Hindlimb muscle (tissue), 1 donor: ENCODE results near the gene C1orf167. TPM values are rescaled to one million over a fixed set of nuclear protein-coding genes. Genes with fewer than 3 reads are reported as not detected.

ENCODE experiments used
- DNase-seq: peaks from one replicate; pipeline ENCODE4 v3.0.0-alpha.2; 2013
- polyA plus RNA-seq: library from polyadenylated mRNA; unstranded; fragments of 120-200 nt; gene quantifications from one replicate; pipeline ENCODE4 v1.2.1, GENCODE V29; 2013; ENCODE audit not compliant: insufficient read length

The C1orf167 gene
- polyA plus RNA-seq, 1 donor = 7.2 TPM

DNA sequence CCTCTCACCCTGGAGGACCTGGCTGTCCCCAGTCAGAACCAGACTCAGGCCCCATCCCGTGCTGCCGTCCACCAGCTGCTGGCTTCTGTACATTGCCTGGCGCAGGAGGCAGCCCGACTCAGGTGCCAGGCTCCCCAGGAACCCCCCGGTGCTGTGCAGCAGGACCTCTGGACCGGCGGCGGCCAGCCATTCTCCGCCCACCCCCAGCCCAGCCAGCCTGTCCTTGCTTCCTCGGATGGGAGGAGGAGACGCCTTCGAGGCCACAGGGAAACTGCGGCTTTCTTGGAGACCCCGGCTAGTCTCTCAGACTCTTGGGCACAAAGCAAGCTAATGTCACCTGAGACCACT, 4.4 kb downstream of the C1orf167 start:
- no peak for DNase-seq

DNA sequence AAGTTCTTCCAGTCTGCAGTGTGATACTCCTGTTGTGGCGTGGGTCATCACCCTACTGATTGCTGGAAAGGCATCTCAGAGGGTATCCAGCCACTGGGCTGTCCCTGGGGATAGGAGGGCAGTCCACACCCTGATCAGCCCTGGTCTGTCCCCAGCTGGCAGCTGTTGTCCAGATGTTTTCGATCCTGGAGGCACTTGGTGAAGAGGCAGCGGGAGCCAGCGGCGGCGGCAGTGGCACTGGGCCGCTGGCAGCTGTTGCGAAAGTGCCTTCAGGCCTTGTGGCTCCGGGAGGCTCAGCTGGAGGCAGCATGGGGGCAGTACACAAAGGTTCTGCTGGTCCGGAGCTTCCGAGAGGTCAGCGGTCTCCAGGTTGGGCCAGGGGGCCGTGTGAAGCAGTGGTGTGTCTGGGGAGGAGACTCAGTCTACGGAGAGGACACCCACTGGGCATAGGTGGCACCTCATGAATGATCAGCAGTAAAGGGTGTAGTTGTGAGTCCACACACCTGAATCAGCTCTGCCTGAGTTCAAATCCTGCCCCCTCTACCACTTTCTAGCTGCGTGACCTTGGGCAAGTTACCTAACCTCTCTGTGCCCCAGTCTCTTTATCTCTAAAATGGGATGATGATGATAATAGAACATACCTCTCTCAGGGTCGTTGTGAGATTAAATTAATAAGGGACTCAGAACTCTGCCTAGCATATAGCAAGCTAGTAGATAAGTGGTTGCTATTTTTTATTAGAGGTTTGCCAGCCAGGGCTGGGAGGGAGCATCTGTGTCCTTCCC, 6.1 kb downstream of the C1orf167 start:
- DNase-seq = no peak

DNA sequence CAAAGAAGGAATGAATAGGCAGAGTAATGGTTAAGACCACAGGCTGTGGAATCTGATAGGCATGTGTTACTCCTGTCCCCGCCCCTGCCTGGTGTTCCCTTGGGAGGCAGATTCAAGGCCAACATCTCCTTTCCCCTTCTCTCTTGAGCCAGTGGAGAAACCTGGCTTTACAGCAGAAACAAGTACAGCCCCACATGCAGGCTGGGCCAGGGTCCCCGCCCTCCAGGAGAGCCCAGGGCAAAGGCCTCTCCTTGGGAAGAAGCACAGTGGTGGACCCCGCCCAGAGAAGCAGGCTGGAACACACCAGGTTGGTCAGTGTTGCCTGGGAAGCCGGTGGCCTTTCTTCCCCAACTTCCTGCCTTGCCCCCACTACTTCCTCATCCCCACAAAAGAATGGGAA, 6.8 kb downstream of the C1orf167 start:
- DNase-seq = no peak

DNA sequence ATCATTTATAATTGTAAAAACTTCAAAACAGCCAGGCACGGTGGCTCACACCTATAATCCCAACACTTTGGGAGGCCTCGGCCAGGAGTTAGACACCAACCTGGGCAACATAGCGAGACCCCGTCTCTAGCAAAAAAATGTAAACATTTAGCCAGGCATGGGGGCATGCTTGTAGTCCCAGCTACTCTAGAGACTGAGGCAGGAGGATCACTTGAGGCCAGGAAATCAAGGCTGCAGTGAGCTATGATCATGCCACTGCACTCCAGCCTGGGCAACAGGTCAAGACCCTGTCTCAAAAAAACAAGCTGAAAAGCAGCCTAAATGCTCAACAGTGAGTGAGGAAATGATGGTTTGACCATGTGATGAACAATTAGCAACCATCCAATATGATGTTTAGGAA, 7.3 kb downstream of the C1orf167 start:
- DNase-seq = no peak

DNA sequence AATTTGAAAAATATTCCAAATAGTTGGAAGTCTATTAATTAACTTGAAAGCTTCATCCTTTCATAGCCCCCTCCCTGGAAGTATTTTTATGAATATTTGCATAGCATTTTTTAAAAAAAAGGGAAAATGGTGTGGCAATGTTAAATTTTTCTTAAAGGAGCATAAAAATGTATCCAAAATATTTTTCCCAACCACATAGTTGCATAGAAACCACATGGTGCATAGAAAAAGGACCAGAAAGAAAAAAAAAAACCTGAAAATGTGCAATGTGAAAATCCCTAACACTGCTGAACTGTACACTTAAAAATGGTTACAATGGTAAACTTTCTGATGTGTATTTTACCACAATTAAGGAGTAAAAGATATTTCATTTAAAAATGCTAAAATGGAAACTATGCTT, 8.0 kb downstream of the C1orf167 start:
- DNase-seq = no peak

DNA sequence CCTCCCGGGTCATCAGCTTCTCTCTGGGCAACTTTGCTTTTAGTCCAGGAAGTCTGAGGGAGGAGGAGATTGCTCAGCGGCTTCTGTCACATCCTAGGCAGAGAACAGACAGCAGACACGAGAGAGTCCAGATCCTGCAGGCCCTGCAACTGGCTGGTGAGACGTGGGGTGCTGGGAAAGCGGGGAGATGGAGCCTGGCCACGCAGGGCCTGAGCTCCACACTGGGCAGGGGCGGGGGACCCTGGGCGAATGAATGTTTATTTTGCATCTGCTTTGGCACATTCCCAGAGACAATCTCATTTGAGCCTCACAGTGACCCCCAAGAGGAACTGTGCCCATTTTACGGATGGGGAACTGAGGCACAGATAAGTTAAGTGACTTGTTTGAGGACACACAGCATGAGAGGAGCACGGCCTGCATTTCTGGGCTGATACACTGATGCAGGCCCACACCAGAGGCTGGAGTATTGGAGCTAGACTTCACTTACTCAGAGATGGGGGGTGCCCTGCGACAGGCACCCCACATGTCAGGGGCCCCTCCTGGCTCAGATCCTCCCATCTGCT, 9.6 kb downstream of the C1orf167 start:
- no peak for DNase-seq

DNA sequence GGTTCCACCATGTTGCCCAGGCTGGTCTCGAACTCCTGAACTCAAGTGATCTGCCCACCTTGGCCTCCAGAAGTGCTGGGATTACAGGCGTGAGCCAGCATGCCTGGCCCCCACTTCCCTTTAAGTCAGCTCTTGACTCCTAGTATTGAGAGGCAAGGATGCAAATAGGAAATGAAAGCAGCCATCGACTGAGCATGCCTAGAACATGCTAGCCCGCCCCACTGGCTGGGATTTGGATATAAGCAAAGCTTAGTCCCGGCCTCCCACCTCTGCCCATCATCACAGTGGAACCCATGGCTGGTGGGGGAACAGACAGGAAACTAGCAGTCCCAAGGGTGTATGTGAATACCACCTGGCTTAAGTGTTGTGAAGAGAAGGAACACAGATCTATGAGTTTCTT, 10.5 kb downstream of the C1orf167 start:
- DNase-seq = no peak

DNA sequence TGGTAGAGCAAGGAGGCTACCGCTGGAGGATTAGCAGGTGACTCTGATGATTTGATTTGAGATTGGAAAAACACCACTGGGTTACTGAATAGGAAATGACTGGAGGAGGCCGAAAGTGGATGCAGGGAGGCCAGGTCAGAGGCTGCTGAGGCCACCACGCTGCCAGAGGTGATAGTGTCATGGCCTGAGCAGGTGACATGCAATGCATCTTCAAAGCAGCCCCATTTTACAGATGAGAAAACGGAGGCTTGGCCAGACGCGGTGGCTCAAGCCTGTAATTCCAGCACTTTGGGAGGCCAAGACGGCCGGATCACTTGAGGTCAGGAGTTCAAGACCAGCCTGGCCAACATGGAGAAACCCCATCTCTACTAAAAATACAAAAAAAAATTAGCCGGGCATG, 12.8 kb downstream of the C1orf167 start:
- DNase-seq = no peak

DNA sequence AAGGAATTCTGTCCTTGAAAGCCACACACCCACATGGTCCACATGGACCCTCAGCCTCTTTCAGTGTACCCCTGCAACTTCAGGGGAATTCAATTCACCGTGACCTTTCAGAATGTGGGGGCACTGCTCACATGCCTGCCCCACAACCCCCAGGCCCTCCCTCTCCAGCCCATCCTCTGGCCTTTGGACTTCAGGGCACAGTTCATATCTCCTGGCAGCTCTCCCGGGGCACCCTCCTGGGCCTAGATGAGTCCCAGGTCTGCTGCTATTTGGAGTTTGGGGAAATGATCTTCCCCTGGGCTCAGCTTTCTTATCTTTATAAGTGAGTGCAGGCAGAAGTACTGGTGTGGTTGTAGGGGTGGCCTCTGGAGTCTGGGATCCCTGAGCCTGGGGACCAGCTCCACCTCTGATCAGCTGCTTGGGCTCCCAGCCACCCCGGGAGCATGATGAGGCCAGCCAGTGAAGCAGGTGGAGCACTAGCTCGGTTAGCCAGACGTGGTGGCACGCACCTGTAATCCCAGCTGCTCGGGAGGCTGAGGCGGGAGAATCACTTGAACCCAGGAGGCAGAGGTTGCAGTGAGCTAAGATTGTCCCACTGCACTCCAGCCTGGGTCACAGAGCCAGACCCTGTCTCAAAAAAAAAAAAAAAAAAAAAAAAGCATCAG, 15.8 kb downstream of the C1orf167 start:
- DNase-seq = no peak

DNA sequence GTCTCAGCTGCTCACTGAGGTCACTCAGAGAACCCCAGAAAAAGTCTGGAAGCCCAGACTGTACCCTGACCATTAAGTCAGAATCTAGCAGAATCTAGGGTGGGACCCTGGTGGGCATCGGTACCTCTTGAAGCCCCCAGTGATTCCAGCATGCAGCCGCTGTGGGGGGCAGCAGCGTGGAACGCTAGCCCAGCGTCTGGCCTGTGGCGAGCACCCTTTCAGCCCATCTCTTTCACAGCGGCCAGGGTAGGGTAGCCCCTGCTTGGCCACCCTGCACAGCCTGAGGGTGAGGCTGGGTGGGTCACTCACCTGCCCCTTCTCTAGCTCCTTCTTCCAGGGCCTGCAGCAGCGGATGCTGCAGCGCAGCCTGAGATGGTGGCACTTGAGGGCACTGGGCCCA, 16.3 kb downstream of the C1orf167 start:
- DNase-seq = no peak

DNA sequence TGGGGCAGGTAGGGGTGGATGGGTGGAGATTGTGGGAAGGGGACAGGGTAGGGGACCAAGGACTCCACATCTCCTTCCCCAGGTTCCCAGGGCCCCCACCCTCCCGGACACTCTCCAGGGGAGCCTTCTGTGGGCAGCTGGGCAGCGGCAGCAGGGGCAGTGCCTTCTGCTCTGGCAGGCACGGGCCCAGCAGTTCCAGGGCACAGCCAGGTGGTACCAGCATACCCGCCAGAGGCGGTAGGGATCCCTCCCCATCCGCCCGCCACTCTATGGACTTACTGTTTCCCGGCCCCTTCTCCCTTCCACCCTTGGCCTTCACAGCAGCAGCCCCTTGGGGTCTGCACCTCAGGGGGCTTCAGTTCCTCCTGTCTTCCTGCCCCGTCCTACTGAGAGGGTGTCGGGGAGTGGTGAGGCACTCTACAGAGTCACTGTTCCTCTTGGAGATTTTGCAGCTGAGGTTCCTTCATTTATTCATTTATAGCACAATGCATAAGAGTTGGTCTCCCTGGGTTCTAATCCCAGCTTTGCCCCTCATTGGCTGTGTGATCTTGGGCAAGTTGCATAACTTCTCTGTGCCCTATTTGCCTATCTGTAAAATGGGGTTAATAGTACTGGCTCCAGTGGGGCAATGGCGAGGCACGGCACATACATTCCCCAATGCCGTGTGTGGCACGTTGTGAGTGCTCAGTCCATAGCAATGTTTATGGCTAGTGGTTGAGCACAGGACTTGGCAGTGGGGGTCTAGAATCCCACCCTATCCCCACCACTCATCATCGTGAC, 17.0 kb downstream of the C1orf167 start:
- no peak for DNase-seq

DNA sequence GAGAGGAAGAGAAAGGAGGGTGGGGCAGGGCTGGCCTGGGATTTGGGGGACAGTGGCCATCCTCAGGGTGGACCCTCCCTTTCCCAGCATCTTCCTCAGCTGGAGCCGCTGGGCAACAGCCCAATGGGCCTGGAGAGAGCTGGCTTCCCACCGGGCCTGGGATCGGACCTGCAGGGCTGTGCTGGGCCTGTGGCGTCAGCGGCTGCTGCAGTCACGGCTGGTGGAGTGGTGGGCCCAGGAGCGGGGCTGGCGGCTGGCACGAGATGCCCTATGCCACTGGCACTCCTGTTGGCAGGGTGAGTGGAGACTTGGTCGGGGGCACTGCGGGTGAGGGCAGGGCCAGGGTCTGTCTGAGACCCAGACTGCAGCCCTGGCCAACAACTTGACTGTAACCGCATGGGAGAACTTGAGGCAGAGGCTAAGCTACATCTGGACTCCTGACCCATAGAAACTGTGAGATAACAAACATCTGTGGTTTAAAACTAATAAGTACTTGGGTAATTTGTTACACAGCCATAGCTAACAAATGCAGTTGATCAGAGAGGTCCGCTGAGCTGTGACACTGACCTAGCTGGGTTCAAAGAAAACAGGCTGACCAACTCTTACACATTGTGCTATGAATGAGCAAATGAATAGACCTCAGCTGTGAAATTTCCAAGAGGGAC, 17.9 kb downstream of the C1orf167 start:
- DNase-seq = no peak

DNA sequence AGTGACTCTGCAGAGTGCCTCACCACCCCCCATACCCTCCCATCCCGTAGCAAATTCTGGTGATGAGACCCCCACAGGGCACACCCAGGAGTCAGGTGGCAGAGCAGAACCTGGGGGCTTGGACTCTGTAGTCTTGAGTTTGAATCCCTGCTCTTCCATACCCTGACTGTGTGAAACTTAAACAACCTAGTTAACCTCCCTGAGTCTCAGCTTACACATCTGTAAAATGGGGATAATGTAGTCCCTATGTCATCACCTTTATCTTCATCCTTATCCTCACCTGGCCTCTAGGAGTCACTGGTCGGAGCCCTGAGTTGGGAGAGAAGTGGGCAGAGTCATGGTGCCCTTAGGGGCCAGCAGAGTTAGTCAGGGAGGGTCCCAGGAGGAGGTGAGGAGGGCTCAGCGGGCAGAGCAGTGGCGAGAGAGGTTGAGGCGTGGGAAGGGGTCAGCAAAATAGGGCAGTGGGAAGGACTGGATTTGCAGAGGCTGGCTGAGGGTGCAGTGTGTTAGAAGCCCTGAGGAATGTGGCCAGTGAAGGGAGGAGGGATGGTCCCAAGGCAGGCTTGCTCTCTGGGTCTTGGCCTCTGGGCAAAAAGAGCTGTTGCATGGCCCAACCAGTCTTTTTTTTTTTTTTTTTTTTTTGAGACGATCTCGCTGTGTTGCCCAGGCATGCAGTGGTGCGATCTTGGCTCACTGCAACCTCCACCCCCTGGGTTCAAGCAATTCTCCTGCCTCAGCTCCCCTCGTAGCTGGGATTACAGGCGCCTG, 18.6 kb downstream of the C1orf167 start:
- DNase-seq = no peak

DNA sequence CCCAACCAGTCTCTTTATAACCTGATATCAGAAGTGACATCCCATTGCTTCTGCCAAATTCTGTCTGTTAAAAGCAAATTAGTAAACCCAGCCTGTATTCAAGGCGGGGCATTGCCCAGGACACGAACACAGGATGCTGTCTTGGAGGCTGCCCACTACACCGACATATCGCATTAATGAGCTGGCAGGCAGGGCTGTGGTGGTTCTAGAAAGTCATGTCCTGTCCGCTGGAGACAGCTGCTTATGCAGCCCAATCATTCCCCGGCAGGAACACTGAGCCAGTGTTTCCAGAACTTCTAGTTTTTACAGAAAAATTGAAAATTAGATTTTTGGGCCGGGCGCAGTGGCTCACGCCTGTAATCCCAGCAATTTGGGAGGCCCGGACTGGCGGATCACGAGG, 19.3 kb downstream of the C1orf167 start:
- DNase-seq = no peak

DNA sequence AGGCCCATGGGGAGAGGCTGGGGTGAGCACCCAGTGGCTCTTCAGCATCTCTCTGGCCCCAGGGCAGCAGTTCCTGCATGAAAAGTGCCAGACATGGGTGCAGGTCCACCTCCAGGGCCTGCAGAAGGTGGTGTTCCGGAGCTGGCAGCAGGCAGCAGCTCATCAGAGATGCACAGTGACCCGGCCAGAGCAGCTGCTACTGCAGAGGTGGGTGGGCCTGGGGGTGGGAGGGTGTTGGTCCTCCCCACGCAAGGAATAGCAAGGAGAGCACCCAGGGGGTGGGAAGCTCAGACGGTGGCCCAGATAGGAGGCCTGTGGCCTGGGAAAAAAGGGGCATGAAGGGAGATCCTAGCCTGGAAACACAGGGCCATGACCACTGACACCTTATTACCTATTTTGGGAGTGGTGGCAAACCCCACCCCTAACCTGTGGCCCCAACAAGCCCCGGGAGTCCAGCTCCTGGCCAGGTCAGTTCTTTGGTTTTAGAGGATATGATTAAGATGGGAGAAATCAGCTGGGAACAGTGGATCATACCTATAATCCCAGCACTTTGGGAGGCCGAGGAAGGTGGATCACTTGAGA, 20.2 kb downstream of the C1orf167 start:
- DNase-seq = no peak

DNA sequence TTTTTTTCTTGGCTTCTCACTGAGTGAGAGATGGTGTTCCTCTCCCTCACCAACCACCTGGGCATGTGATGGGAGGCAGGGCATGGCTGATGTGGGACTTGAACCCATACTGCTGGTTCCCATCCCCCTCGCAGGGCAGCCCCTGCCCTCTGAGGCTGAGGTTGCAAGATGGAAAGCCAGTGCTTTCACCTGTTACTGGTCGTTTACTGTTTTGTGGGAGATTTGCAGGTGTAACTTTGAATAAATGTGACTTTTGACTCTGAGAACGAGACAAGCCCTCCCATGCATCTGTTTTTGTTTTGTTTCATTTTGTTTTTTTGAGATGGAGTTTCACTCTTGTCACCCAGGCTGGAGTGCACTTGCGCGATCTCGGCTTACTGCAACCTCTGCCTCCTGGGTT, 21.6 kb downstream of the C1orf167 start:
- DNase-seq = no peak

DNA sequence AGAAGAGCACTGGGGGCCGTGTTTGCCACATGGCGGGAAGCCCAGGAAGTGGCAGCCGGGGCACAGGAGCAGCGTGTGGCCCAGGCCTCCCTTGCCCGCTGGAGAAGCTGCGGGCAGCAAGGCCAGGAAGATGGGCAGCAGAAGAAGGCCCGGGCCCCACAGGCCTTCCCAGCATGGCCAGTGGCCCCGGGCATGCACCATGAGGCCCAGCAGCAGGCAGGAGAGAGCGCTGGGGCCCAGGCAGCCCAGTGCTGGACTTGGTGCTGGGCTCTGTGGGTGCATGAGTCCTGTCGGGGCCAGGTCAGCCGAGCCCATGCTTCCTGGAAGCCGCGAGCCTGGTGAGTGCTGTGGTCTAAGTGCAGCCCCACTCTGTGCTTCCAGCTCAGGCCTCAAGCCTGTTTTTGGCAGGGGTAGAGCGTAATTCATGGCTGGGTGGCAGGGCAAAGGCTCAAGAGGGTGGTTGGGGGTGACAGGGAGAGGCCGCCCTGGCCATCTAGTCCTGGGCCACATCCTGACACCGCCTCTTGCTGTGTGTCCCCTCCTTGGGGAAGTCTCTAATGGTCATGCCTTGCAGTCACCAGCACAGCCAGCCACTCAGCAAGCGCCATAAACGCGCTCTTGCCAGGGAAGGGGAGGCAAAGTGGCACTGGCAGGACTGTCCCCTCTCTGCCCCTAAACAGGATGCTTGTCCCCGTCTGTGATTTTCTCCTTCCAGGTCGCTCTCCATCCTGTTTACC, 22.4 kb downstream of the C1orf167 start:
- DNase-seq = no peak

DNA sequence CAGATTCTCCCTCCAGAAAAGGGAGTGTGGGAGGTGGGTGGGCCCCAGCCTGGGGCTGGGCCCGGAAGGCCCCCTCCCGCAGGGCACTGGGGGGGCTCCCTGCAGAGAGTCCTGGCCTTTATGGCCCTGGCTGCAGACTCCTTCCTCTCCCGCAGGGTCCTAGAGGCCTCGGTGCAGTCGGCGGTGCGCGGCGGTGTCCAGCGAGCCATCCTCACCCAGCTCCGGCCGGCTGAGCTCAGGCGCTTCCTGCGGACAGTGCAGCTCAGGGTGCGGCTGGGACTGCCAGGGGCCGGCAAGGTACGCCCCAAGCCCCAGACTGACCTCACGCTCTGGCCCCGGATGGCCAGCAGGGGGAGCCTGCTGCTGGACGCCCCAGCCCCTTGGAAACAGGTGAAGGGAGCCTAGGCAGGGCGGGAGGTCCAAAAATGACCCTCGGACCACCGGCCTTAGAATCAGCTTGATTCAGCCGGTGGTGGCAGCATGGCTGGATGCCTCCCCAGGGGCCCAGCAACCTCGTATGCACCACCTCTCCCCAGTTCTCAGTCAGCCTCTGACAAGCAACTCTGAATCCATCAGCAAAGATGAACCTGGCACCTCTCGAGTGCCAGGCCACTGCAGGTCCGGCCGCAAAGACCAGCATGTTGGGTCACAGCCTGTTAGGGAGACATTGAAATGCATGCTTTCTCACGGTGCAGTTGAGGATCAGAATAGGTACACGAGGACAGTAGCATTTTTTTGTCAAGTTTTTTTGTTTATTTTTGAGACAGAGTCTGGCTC, 23.2 kb downstream of the C1orf167 start:
- peak; percentile 54 for DNase-seq

DNA sequence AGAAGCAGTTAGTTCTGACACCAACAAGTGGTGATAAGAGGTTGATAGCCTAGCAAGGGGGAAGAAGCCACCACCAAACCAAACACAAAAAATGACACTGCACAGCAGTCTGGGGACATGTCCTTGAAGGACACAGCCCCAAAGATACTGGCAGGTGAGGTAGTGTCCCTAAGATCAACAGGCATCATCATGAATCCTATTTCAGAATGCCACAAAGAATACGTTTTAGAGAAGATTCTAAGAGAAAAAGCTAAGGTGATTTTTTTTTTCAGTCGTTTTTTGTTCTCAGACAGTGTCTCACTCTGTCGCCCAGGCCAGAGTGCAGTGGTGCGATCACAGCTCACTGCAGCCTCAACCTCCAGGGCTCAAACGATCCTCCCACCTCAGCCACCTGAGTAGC, 24.2 kb downstream of the C1orf167 start:
- no peak for DNase-seq

DNA sequence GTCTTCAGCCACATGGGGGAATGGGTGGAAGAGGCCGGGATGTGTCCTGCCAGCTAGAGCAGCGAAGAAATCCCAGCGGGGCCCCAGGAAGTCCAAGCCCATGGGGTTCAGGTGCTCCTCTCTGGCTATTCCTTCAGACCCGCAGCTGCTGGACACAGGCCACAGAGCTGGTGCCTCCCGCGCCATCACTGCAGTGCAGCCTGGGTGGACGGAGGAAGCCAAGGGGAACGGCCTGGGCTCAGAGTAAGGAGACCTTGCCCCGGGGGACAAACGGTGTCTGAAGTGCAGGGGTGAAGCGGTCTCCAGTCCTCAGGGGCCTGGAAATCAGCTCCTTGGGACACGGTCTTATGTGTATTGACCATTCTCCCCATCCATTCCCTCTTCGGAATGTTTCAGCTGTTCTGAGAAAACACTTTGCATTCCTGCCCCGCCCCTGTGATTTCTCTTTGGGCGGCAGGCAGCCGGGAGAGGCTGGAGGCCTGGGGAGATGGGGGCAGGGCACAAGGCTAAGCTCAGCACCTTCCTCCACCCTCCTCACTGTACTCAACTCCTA, 25.3 kb downstream of the C1orf167 start:
- no peak for DNase-seq
